Measurements from ENCODE around the gene AOPEP.

- TF ChIP-seq CTCF (IDR thresholded peaks at IDR 0.05; ENCODE audit: low read depth, low read length, poor library complexity, severe bottlenecking), result no peak
- TF ChIP-seq EZH2phosphoT487 (IDR thresholded peaks at IDR 0.05; ENCODE audit: borderline replicate concordance, low read length), result no peak
These were observed 241.0 kb downstream of the AOPEP start for GRCh38 chr9:94967482-94967881.

Measured in DOHH2 (cell line).